UCSD-AML1 (cell line): ENCODE results near the gene MZT2B.
"Not testable (repeated sequence)": the region's sequence is repeated elsewhere in the genome, so short reads cannot be mapped to it uniquely, and the experiment has no call there.

Experiments used
- DNase-seq: peaks from one replicate; lab custom pipeline; 2025; ENCODE audit not compliant: unreplicated experiment; lab: John Stamatoyannopoulos, UW

MZT2B gene

GRCh38 chr2:130202518-130202917 lies 20.5 kb downstream of the MZT2B start:
- not testable (repeated sequence) for DNase-seq

DNA sequence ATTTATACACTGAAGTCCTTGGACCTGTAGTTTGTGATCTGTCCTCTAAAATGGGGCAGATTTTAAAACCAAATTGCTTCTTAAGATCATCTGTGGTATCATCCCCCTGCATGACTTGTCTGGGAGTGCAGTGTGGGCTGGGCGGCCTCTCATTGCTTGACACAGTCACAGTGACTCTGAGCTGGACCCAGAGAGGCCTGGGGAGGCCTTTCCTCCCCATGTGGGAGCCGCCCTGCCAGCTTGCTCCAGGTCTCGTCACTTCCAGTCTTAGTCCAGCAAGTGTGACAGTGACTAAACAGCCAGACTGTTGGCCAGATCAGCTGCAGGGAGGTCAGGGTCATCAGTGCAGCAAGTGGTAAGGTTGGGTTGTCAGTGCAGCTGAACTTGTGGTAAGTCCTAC lies 21.1 kb downstream of the MZT2B start:
- DNase-seq: not testable (repeated sequence)

DNA sequence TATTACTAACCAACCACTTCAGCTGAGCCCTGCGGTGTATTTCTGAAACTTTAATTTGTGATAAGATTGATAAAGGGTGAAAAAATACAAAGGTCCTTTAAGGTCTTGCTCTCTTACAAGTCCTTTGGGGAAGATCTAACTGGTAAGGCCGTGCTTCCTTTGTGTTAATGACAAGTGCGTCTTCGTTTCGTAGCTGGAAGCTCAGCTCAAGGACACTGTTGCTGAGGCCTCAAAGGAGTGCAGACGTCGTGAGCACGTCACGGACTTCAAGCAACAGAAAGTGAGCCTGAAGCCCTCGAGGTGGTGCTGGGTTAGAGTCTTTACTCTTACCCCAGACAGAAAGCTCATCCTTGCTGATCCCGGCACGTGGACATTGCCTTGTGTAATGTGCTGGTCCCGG lies 25.0 kb downstream of the MZT2B start:
- DNase-seq: not testable (repeated sequence)

DNA sequence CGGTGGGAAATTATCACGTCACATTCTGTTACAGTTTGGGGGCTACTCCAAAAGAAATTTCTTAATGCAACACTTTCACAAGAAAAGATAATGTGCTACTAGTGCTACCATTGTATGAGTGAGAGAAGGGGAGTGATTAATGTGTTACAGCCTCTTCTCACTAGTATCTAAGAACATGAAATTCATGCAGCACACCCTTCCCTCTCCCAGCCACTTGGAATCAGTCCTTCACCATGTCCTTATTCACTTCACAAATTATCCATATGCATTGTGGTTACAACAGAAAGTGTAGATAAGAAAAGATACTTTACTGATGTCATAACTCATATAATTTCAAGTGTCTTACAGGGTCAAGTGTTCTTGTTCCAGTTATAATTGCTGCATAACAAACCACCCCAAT lies 37.1 kb downstream of the MZT2B start:
- DNase-seq: not testable (repeated sequence)

- not testable (repeated sequence) for DNase-seq
Measured at GRCh38 chr2:130220505-130220904, 38.4 kb downstream of the MZT2B start.

DNA sequence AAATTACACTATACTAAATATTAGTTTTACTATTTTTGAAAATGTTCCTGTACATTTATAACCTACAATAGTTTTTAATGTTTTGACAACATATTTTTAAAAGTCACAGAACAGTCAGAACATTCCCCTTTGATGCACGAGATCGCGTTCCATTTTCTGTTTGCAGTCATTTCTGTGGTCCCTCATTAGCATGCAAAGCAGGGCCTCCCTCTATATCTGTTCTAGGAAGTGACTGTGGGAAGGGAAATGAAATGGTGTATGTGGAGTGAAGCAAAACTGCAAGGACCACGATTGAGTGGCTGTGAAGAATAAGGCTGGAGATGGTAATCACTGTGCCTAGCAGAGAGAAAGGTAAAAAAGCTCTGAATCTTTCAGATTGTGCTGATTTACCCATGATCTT lies 40.5 kb downstream of the MZT2B start:
- not testable (repeated sequence) for DNase-seq

DNA sequence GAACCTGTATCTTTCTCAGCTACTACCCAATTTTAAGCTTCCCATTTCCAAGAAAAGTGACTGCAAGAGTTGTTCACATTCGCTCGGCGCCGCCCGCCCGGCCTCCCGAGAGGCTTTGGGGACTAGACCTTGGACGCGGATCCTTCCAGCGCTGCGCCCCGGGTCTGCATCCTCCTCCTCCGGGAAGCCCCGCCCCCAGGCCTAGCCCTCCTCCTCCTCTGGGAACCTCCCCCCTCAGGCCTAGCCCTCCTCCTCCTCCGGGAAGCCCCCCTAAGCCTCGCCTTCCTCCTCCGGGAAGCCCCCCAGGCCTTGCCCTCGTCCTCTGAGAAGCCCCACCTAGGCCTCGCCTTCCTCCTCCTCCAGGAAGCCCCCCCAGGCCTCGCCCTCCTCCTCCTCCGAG lies 45.9 kb downstream of the MZT2B start:
- not testable (repeated sequence) for DNase-seq

DNA sequence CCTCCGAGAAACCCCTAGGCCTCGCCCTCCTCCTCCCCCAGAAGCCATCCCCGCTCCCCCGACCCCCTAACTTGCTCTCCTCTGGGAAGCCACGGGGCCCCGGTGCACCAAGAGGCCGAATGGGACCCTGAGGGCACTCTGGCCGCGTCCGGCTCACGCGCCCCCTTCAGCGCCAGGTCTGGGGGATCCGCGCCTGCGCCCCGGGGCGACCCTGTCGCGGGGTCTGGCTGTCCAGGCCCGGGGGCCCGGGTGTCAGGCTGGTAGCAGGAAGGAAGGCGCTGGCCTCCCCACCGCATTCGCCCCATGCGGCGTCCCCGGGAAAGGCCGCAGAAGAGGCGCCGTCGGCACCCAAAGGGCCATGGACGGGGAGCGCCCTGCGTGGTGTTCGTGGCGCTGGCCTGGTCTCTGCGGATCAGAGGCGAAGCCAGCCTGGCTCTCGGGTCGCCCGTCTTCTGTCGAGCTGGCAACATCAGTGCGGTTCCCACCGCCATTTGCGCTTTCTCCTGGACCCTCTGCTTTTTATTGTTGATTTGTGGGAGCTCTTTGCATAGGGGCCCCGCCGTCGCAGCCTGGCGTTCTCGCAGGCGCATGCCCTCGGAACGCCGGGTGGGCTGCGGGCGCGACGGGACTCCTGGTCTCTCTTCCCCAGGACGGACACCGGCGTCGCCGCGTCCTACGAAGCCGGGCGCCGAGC lies 46.6 kb downstream of the MZT2B start:
- DNase-seq: not testable (repeated sequence)

GRCh38 chr2:130229161-130229510 lies 47.1 kb downstream of the MZT2B start:
- DNase-seq: not testable (repeated sequence)

- DNase-seq: not testable (repeated sequence)
Measured at GRCh38 chr2:130230376-130230775, 48.3 kb downstream of the MZT2B start.

GRCh38 chr2:130230907-130231306 lies 48.8 kb downstream of the MZT2B start:
- DNase-seq: not testable (repeated sequence)

GRCh38 chr2:130231656-130232055 lies 49.6 kb downstream of the MZT2B start:
- DNase-seq: no peak

- DNase-seq: not testable (repeated sequence)
Measured at GRCh38 chr2:130233066-130233465, 51.0 kb downstream of the MZT2B start.

- DNase-seq: not testable (repeated sequence)
Measured at GRCh38 chr2:130239581-130239980, 57.5 kb downstream of the MZT2B start.
